Renal cortex interstitium (tissue), 11 donors: ENCODE results near the gene RSBN1. TPM values are rescaled to one million over a fixed set of nuclear protein-coding genes. Genes with fewer than 3 reads are reported as not detected.

Source experiments
- DNase-seq, 11 donors: peaks; one replicate each; pipeline ENCODE4 v3.0.0-alpha.2; 2013; ENCODE audit warnings: low read depth in 9 of 11, low spot score in 4 of 11; ENCODE audit errors: extremely low read depth in 1 of 11
- polyA plus RNA-seq, 3 donors: library from polyadenylated mRNA; unstranded; fragments of 120-200 nt; gene quantifications; one replicate each; pipeline ENCODE4 v1.2.1, GENCODE V29; 2013; ENCODE audit not compliant: insufficient read length in 3 of 3

The RSBN1 gene
- polyA plus RNA-seq, 3 donors, result 25.4 to 28.1 (median 26.4) TPM

DNA sequence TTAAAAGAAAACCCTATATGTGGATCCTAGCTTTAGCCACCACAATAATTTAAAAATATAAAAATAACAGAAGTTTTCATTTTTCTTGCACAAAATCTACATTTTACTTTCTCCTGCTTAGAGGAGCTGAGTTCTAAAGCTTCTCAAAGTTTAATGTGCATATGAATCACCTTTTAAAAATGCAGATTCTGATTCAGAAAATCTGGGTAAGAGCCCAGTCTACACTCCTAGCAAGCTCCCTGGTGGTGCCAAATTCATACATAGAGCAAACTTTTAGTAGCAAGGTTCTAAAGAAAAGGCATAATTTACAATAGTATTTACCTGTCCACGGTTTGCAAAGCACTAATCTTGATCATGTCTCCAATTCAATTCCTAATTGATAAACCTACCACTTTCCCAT, 19.3 kb downstream of the RSBN1 start:
- DNase-seq, result no peak

DNA sequence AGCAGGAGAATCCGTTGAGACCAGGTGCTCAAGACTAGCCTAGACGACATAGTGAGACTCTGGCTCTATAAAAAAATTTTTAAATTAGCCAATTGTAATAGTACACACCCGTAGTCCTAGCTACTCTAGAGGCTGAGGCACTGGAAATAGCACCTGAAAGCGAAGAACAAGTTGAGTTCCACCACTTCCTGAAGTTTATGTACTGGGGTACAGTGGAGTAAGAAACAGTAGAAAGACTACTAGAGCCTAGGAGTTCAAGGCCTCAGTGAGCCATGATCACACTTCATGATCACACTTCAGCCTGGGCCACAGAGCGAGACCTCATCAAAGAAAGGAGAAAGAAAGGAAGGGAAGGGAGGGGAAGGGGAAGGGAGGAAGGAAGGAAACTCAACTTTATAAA, 19.8 kb downstream of the RSBN1 start:
- no peak for DNase-seq

DNA sequence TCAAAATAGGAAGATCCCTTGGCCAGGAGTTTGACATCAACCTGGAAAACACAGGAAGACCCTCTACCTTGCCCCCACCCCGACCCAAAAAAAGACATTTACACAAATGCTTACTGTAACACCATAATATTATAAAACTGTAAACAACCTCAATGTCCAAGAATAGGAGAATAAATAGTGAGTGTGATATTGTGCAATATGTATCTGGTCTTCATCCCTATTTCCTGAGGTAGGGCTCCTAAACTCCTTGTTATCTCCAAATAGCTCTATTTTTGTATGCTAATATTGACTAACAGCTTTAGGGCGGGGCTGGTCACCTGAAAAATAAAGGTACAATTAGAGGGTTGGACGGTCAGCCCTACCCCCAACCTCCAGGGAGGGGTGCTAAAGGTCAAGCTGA, 23.5 kb downstream of the RSBN1 start:
- no peak for DNase-seq

DNA sequence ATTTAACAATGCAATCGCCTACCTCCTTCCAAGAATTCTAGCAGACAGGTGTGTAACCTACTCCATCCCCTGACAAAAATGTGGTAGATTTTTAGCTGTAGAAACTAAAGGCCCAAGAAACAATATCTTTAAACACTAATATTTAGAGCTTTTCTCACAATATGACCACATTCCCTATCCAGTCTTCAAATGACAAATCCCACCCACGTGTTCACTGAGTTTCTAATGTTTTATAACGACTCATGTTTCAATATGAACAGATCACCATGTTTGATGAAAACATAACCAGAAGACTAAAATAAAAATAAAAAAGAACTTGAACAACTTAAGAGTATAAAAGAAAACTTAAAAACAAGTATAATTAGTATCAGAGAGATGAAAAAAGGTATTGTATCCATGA, 24.6 kb downstream of the RSBN1 start:
- DNase-seq, result no peak

DNA sequence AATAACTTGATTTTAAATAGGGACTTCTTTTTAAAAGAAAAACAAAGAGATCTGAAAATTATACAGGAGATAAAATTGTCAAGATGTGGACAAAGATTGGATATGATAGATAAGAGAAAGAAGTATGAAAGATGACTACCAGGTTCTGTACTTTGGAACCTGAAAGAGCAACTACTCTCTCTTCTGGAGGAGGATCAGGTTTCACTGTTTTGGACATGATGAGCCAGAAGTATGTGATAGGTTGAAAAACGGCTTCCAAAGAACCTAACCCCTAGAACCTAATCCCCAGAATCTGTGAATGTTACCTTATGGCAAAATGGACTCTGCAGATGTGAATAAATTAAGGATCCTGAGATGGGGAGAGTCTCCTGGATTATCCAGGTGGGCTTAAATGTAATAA, 26.2 kb downstream of the RSBN1 start:
- DNase-seq, result no peak

DNA sequence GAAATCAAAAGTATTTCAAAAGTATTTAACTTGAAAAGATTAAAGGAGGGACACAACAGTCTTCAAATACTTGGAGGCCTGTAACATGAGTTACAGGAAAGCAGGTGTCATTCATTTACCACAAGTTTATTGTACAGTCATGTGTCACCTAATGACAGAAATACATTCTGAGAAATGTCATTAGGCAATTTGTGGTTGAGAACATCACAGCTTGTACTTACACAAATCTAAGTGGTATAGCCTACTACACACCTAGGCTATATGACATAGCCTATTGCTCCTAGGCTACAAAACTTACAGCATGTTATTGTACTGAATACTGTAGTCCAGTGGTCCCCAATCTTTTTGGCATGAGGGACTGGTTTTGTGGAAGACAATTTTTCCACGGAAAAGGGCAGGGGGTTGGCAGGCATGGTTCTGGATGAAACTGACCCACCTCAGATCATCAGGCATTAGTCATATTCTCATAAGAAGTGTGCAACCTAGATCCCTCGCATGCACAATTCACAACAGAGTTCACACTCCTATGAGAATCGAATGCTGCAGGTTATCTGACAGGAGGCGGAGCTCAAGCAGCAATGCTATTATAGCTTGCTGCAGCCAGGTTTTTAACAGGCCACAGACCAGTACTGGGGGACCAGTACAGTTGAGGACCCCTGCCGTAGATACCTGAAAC, 28.0 kb downstream of the RSBN1 start:
- DNase-seq, result no peak

DNA sequence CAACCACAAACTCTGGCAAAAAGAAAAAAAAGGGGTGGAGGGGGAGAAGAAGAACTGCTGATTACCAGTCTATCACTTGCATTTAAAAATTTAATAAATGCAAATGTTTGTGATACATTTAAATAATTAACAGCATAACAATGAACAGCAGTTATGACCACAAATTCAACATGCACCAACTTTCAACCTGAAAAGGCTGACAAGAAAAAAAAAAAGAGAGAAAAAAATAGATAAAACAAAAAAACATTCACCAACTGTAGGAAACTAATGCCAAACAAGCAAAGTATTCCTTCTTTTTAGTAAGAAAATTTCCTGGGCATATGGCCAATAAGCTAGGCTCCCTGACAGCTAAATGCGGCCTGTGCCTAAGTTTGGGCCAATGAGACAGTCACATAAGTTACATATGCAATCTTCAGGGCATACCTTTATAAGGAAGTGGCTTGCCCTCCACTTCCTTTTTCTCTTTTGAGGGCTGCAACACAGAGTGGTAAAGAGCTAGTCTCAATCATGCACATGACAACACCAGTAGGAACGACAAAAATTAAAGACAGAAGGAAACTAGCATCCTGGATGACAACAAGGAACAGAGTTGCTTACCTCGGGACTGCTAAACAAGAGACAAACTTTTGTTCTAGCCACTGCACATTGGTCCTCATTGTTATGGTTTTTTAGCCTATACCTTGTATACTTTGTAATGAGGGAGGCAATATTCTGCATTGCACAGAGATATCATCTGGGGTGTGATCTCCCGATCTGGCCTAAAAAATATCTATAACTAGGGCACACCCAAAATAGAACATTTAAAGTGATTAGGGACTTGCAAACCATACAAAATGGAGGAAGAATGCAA, 28.8 kb downstream of the RSBN1 start:
- DNase-seq, result peak in 1 of 11 donors; percentile 3

DNA sequence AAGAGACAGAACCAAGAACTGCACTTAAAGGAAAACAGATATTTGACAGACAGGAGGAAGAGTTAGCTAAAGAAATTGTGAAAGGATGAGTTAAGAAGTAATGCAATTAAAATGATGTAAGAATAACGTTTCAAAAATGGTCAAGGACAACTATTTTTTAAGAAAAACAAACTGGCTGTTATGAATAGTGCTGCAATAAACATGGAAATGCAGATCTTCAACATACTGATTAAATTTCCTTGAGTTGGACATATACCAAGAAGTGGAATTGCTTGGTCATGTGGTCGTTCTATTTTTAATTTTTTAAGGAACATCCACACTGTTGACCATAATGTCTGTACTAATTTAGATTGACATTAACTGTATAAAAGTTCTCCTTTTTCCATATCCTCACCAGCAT, 29.9 kb downstream of the RSBN1 start:
- DNase-seq, result no peak

DNA sequence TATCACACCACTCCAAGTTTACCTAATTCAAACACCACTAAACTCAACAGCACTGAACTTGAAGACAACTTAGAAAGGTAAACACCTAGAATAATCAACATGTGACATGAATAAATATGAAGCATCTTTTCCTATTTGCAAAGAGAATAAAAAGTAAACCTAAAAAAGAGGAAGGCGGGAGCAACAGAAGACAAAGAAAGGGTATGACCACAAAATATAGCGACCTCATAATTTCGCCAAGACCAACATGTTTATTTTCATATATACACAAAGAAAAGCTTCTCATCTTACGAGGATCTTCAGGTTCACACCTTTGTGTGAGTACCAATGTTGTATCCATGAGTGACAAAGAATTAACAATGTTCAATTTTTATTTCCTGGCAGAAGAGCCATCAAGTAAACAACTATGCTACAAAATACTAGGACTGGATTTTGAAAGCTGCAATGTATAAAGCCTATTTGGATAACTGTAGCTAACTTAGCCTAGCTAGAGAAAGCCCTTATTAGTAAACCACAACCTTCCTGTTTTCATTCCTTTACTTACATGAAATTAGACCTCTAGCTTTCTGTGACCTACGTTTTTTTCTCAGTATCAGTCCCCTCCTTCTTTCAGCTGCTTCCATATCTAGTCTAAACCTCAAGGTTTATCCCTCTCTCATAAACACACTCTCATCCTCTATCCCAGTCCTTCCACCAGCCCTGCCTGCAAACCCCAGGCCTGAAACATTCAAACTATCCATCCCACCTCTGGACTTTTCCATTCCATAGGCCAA, 31.7 kb downstream of the RSBN1 start:
- DNase-seq, result no peak

DNA sequence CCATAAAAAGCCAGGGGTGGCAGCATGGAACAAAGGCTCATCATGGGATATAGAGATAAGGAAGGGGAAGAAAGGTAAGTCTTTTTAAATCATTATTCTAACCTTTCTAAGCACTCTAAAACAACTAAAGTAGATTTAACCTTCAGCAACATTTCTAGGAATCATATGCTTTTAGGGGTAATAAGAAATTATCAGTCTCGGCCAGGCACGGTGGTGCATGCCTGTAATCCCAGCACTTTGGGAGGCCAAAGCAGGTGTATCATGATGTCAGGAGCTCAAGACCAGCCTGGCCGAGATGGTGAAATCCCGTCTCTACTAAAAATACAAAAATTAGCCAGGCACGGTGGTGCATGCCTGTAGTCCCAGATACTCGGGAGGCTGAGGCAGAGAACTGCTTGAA, 32.7 kb downstream of the RSBN1 start:
- DNase-seq, result no peak

DNA sequence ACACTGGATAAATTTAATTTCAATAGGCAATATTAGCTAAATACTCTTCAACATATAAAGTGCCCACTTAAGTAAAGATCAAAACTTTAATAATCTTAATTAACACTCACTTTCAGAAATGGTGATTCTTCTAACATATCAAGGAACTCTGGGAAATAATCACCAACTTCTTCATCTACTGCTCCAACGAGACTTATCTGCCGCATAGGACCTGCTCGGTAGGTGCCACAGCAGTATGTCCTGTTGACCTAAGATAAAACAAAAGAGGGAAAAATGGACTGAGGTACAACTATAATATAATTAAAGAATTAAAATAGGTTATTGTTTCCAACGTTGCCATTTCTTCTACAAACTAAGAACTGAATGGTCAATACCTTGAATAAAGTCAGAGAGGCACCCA, 34.7 kb downstream of the RSBN1 start:
- no peak for DNase-seq

DNA sequence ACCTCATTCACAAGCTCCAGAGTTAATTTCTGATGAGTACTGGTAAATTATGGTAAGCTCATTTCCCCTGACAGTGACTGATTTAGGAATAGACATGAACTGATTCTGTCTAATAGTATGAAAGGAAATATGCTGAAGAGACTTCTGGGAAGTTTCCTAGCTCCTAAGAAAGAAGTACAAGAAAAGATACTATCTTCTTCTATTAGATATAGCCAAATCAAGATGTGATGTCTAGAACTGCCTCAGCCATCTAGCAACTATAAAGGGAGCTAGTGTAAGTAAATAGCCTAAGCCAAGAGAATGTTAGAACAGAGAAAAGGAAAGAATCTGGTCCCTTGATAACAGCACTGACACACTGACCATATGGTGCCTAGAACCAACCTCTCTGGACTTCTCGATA, 42.2 kb downstream of the RSBN1 start:
- DNase-seq, result no peak

DNA sequence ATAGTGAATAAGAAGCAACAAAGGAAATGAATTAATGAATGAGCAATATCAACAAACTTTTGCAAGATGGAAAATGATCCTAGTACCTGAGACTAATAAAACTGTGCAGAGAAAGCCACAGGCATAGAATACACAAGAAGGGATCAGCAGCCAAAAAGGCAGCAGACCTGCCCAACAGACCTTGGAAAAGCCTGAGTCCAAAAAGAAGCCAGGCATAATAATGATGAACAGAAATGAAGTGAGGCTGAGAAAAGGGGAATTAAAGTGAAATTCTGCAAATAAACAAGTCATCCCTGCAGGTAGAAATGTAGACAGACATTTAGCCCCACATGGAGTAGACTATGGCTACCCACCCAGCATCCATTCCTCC, 42.7 kb downstream of the RSBN1 start:
- DNase-seq, result no peak

DNA sequence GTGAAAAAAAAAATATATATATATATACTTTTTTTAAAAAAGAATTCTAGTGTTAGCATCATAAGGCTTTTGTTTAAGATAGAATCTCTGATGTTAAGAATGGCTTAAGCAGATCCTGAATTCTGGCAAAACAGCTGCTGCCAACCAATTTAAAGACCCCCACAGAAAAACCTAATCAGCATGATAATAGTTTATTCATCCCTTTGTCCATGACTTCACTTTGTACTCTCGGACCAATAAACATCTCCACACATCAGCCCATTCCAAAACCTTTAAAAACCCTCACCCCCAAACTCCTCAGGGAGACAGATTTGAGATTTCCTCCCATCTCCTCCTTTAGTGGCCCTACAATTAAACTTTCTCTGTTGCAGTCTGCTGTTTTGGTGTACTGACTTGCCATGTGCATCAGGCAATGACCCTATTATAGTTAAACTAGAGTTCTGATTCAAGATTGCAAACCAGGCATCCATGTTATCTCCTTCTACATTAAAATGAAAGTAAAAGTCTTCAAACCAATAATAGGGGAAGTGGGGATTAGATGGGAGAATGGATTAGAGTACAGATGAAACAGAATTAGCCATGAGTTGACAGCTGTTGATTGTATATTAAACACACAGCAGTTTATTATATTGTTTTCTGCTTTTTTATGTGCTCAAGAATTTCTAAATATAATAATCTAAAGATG, 43.2 kb downstream of the RSBN1 start:
- no peak for DNase-seq

DNA sequence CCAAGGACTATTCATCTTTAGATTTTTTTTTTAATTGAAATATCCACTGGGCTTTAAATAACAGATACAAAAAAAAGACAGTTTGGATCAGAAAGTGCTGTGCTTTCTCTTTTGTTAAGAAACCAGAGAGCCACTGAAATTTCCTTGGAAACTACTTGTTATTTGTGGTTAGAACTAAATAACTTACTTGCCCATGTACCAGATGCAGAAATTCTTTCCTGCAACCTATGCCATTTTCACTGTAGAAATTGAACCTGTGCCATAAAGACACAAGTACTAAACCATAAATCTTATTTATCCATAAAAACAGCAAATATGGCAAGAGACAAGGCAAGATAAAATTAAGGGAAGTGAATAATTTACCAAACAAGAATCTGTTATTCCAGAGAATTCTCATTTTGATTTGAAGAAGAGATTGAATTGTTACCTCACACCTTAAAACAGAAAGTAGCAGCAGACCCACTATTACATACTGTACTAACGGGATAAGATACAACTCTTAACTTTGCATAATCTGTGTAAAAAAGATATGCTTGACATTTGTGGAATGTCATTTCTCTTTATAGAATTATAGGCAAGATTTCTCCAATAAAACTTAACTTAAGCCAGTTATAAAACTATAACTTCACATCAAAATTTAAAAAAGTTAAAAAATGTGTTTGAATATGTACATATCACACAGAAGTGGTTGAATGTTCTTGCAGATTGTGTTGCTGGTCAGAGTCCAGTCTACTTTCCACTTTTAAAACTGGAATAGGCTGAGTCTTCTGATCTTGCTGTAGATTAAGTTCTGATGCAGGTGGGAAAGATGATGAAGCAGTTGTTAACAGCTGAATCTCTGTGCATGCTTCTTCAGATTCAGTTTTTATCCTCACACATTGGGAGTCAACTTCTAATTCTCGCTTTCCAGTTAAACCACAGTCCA, 46.7 kb downstream of the RSBN1 start:
- DNase-seq, result no peak

DNA sequence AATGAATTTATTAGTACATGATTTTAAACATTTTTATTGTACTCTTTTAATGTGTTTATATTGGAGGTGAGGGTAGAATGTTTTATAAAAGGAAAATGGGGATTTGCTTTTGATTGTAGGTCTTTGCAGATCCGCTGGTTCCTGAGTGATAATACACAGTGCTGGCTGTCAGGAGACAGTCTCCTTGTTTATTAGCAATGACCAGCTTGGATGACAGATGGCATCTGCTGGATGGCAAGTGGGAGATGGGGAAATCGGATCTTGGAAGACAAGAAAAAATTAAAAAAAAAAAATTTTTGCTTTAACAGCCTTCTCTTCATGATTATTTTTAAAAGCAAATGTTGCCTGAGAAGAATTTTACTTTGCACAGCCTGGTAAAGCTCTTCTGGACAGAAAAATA, 48.6 kb downstream of the RSBN1 start:
- no peak for DNase-seq

DNA sequence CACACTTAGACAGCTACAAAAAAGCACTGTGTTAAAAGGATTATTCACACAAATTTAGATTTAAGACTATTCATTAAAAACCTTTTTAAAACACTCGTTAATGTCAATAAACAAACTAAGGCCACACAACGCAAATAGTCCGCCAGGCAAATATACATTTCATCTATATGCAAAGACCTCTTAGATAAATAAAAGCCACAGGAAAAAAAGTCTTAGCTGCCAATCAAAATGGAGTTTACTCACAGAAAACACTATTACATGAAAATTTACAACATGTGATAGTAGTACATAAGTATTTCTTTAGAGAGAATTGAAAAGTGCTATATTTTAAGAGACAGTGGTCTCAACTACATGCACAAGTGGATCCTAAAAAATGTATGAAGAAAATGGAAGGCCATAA, 50.3 kb downstream of the RSBN1 start:
- DNase-seq, result no peak
